GM19238 (cell line): Measurements from ENCODE around the gene MST1R.
"Not testable (repeated sequence)": the region's sequence is repeated elsewhere in the genome, so short reads cannot be mapped to it uniquely, and the experiment has no call there.

Source experiments
- DNase-seq: peaks from one replicate; pipeline ENCODE4 v3.0.0; 2011; ENCODE audit warnings: low spot score; ENCODE audit not compliant: insufficient read length

The MST1R gene

GRCh38 chr3:49911611-49912010, 7.9 kb upstream of the MST1R start:
- no peak for DNase-seq

DNA sequence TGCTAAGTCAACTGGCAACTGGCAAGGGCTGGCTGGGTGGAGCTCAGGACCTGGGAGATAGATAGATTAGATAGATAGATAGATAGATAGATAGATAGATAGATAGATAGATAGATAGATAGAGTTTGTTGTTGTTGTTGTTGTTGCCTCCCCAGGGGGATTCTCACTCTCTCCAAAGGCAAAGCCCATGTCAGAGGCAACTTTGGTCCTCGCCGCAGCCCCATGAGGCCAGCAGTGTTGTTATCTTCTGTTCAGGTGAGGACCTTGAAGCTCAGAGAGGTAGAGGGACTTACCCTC, 7.4 kb upstream of the MST1R start:
- no peak for DNase-seq

- no peak for DNase-seq
Measured at GRCh38 chr3:49910409-49911123, 6.9 kb upstream of the MST1R start.

DNA sequence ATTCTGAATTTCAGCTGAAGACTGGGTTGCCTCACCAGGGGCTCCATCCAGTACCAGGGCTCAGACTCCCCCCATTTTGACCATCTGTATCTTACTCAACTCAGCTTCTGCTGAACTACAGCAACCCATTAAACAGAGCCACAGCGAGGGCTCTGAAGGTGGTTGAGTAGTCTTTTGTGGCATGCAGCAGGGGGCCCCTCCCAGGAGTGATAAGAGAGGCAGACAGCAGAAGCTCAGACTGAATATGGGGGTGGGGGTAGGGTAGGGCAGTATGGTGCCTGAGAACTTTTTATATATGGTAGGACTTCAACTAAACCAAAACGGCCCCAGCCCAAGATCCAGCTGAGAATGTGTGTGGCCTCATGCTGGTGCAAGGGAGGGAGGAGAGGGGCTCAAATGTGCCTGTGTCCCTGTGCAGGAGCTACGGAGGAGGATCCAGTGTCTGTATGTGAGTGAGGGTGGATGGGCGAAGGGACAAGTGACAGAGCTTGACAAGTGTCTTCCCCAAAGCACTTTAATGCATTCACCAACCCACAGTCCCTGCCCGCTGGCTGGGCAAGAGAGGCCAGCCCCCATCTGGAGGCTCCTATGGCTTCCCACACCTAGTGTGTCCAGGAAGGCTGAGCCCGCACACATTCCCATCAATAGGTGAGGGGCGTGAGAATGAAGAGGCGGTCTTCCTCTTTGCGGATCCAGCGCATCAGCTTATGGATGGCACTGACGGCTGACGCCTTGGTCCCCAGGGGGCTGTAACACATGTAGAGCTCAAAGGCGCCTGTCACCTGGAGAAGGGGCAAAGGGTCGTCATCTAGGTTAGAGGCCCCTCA, 4.9 kb upstream of the MST1R start:
- no peak for DNase-seq

DNA sequence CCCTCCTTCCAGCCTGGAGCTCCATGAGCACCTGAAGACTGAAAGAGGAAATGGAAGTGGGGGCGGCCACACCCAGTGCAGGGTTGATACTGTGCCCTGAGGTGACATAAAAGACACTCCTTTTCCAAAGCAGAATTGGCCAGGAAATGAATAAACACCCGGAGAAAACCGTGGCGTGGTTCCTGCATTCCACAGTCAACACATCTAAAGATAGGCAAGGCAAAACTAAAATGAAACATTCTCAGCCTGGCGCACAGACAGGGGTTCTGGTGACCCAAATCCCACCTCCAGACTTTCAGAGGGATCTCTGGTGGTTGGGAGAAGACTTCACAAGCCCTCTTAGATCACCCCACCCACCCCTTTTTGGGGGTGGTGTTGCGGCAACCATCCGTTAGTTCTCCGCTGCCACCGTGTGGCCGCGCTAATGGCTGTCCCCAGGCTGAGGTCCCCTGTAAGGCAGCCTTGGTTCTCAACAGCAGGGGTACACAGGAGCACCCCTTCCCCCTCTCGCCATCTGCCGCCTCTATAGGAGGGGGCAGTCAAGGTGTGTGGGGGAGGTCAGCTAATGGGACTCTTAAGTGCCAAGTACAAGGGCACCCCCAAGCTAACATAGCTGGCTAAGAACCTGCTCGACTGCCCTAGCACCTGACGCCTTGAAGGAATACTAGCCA, 2.5 kb upstream of the MST1R start:
- DNase-seq, result peak; percentile 83

GRCh38 chr3:49904448-49904847, 775 bp upstream of the MST1R start:
- not testable (repeated sequence) for DNase-seq

DNA sequence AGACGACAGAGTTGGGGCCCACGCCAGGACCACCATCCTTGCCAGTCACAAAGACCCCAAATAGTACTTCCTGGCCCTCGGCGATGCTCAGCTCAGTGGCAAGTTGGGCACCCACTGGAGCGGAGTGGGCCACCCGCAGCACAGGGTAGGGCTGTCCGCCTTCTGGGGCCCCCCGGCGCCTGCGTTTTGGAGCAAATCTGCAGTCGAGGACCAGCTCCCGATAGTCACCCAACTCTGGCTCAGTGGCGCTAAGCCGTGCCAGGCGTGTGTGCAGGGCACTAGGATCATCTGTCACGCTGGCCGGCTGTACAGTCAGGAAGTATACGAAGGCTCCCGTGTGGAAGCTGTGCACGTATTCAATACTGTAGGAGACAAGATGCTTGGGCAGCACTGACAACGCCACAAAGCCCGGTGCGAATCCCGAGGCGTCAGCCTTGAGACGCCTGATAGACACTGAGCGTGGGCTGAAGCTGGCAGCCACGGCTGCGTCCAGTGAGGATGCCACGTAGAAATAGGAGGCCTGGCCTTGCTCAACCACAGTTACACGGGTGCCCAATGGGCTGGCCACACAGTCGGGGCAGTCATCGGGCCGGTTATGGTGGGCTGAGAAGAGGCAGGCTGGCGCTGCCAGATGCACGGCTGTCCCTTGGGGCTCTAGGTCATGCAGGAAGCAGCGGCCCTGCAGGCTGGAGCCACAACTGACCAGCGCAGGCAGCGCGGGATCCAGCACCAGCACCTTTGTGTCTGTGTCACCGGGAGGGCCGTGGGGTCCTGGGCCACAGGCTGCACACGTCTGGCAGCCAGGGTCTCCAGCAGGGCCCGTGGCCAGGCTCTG, 945 bp downstream of the MST1R start:
- no peak for DNase-seq

GRCh38 chr3:49901366-49902339, 2.0 kb downstream of the MST1R start:
- no peak for DNase-seq

GRCh38 chr3:49900491-49901153, 3.1 kb downstream of the MST1R start:
- DNase-seq, result no peak

- DNase-seq, result no peak
Measured at GRCh38 chr3:49899815-49900214, 3.9 kb downstream of the MST1R start.

DNA sequence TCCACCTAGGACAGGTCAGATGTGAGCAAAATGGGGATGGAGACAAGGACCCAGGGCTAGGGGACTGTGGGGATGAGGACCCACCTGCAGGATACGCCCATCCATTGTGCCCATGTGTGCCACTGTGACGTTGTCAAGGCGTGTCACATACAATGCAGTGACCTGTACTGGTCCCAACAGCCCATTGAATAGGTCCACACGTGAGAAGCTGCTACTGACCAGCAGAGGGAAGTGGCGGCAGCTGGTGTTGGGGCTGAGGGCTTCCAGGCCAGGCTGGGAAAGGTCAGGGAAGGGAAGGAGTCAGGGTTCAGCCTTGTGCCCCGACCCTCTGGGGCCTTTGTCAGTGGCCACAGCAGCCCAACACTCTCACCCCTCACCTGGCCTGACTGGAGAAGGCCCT, 4.7 kb downstream of the MST1R start:
- no peak for DNase-seq

GRCh38 chr3:49896345-49896744, 7.3 kb downstream of the MST1R start:
- no peak for DNase-seq

DNA sequence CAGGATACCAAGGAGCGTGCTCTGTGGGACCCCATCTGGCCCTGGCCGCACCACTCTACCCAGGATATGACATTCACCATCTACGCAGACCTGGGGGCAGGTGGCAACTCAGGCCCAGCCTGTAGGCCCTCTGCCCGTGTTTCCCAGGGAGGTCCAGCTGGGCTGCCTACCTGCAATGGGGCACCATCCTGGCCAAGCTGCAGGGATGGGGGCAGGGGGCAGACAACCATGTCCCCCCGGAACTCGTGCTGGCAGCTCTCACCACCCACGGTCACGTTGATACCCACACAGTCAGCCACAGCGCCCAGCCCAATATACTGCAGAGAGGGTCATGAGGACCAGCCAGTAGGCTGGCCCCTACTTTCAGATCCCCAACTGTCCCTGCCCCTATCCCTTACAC, 7.9 kb downstream of the MST1R start:
- DNase-seq, result no peak

GRCh38 chr3:49889296-49889695, 14.4 kb downstream of the MST1R start:
- no peak for DNase-seq

- DNase-seq, result no peak
Measured at GRCh38 chr3:49886922-49887265, 16.8 kb downstream of the MST1R start.

GRCh38 chr3:49883998-49884397, 19.7 kb downstream of the MST1R start:
- no peak for DNase-seq

DNA sequence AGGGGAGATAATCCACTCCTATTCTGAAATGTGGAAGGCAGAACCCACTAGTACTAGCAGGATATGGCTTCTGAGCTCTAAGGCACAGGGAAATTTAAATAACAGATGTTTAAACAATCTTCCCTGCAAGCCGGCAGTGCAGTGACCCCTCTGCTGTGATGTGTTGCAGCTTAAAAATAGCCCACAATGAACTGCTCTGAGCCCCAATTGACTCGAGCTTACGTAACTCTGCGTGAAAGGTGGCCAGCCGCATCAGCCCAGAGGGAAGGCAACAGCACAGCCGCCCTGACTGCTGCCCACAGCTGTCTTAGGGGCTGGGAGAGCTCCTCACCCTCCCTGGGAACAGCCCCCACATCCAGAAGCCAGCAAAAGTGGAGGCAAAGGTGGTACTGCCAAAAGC, 21.5 kb downstream of the MST1R start:
- DNase-seq, result no peak

- DNase-seq, result no peak
Measured at GRCh38 chr3:49880581-49881315, 22.9 kb downstream of the MST1R start.

DNA sequence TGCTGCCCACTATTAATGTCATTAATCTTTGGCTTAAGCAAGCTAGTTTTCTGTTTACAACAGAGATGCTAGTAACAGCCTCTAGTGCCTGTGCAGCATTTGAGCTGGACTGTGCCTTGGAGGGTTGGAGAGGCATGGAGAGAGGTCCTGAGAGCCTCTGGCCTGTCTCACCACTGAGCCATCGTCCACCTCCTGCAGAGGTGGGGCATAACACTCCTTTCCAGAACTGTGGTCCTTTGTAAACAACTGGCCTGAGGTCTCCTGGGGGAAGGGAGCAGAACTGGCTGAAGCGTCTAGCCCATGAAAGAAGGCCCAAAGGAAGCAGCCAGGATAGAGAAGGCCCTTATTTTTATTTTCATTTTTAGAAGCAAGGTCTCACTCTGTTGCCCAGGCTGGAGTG, 24.0 kb downstream of the MST1R start:
- DNase-seq, result no peak
